ENCODE results near the gene ARHGEF17.
"Not testable (repeated sequence)": the region's sequence is repeated elsewhere in the genome, so short reads cannot be mapped to it uniquely, and the experiment has no call there.

The ARHGEF17 gene

DNA sequence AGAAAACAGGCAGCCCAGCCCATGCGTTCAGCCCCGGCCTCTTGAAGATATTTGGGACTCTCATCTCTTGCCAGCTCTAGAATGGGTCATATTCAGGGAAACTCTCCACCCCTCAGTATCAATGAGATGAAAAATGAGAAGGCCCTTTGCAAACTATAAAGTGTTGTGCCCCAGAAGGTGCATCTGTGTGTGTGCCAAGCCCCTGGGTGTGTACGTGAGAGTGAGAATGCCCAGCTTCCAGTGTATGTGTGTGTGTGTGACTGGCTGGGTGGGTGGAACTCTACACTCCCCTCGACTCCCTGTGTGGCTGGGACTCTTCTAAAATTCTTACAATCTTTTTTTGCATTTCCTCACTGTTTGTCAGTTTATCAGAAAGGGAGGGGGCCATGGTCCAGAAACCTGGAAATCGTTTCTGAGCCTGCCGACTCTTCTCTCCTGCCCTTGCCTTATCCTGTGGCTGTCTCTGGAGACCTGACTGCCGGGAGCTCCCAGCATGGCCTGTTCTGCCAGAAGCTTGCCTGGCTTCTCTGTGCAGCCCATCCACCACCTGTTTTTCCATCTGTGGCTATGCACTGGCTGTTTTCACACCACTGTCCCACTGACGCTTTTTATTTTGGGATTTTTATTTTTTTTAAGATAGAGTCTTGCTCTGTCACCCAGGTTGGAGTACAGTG lies 34.7 kb upstream of the ARHGEF17 start:
- no peak for DNase-seq

DNA sequence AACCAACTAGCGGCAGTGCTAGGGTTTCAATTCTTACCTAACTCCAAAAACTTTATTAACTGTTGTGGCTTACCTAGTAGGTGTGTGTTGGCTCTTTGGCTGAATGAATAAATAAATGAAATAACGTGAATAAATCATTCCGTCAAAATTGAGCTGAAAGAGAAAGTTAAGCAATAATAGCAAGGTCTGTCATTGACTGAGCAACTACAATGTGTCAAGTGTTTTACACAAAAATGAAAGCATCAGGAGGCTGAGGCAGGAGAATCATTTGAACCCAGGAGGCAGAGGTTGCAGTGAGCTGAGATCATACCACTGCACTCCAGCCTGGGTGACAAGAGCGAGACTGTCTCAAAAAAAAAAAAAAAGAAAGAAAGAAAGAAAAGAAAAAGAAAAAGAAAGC lies 33.9 kb upstream of the ARHGEF17 start:
- DNase-seq: not testable (repeated sequence)

DNA sequence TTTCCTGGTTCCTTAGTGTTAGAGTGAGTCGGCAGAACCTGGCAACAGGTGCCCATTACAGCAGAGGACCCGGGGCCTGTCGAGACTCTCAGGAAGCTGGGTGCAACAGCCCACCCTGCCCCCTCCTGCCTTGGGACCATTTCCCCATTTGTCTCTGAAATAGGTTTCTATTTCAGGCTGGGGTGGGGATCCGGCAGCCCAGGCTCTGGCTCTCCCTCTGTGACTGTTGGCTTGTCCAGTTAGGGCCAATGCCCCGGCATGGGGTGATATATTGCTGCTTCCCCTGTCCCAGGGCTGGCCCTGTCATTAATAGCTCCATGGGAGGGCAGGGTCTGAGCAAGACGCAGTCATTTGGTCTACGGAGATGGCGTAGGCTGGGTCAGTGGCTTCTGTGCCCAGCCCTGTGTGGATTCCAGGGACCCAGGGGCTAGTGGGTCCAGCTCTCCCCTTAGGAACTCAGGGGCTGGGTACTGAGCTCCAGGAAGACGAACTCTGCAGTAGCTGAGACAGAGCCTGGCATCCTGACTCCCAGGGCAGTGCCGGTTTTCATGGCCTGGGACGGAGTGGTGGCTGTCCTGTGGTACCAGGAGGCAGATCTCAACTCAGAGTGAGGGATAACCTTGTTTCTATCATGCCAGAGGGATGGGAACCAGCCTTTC lies 33.2 kb upstream of the ARHGEF17 start:
- DNase-seq: no peak

DNA sequence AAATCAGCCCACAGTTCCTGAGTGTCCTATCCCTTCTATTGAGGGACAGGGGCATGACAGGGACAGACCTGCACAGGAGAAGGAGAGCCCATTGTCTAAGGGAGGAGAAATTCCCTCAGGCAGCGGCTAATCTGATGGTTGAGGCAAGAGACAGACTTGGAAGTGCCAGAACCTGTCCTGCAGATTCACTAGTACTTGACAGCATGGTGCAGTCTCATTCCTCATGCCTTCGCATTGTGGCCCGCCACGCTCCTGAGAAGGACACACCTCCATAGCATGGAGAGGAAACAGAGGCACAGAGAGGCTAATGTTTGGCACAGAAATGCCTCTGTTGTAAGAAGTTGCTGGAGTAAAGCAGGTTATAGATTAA lies 32.7 kb upstream of the ARHGEF17 start:
- DNase-seq: no peak

DNA sequence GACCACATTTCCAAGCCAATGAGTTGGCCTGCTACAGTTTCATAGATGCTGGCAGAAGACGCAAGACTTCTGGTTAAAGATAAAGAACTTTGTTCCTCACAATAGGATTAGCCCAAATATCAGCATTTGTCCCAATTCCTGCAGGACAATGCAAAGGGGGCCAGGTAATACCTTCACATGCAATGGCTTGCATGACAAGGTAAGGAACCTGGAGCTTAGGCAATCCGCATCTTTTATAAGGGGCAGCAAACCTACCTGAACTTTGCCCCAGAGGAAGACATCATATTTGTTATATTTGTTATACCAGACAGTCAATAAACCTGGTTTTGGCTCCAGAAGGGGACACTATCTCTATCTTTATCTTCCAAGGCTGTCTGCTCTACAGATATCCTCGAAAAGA lies 30.6 kb upstream of the ARHGEF17 start:
- DNase-seq: no peak

DNA sequence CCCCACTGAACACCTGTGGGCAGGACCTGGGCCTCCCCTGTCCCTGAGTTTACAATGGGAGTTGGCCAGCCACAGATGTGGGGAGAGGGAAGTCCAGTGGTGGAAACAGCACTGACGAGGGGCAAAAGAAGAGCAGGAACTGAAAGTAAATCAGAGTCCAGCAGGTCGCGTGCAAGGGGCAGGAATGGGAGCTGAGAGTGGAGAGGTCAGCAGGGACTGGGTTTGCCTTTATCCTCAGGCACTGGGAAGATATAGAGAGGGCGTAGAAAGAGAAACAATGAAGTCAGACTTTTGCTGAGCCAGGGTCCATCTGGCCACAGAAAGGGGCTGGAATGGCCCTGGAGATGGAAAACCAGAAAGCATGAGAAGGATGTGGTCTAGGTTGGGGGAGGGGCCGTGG lies 27.4 kb upstream of the ARHGEF17 start:
- DNase-seq: no peak

DNA sequence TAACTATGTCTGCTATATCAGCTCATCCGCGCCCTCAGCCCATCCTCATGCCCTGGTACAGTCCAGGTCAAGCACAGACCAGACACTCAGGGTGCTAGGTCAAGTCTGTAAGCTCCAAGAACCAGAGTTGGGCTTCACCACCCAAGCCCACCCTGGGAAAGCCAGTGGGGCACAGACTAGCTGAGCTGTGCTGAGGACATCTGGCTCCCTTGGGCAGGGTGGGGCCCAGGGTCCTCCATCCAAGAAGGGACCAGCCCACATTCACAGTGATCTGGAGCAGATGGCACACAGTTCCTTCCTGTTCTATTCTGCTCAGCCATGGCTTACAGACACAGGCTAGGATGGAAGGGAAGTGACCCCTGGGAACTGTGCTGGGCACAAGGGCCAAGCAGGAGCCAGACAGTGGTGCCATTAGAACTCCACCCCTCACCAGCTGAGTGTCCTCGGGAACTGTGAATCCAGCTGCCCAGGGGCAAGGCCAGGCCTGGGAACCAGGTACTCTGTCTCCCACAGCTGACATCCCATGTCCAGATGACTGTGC lies 26.8 kb upstream of the ARHGEF17 start:
- no peak for DNase-seq

DNA sequence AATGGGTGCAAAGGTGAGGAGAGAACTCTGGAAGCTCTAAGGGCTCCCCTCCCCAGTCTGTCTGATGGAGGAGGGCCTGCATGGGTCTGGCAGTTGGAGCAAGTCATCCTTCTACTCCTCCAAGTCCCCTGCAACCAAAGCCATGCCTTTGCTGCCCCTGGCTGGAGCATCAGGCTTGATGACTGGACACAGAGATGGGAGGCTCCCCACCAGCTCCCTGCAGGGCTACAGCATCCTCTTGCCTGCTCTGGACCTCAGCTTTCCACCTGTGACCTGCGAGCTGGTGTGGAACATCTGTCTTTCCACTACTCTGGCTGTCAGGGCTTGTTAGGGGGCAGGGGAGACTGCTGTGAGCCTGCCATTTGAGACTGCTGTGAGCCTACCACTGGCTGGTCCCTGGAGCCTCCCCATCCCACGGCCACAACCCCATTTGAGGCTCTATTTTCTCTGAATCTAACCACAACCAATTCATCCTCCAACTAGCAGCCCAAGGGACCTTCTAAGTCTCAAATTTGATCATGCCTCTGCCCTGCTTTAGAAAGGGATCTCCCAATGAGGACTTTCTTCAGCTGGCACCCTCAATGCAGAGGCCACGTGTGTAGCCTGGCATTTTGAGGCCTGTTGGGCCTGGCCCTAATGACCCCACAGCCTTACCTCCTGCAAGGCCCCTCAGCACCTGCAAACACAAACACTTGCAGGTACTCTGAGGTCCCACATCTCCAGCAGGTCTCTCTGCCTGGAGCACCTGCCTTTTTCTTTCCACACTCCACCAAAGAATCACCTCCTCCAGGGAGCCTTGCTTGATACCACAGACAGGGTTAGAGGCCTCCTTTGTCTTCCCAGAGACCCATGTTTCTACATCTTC lies 26.0 kb upstream of the ARHGEF17 start:
- no peak for DNase-seq

DNA sequence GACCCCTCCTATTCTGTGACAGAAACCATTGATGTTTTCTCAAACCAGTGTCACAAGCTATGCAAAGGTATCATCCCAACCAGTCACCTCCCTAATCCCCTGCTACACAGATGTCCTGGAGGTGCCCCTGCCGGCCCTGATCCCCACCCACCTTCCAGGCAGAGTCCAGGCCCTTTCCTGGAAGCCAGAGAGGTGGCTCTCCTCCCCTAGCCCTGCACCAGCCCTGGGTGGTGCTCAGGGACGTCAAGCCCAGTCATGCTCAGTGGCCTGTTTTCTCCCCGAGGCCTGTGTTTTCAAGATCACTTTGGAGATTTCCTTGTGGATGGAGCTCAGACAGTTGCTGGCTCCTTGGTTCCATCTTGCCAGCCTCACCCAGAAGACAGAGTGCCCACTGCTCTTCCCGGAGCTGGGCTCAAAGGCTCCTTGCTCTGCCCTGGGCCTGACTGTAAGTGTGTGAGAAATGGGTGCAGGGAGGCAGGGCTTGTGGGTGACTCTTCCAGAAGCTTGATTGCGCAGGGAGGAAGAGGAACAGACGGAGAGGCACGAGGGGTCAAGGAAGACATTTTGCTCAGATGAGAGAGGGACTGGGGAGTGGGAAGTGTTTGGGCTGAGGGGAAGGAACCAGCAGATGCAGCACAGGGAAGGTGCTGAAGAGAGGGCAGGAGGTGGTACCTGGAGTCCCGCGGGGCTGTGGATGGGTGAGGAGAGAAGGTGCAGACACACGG lies 24.6 kb upstream of the ARHGEF17 start:
- DNase-seq: no peak

DNA sequence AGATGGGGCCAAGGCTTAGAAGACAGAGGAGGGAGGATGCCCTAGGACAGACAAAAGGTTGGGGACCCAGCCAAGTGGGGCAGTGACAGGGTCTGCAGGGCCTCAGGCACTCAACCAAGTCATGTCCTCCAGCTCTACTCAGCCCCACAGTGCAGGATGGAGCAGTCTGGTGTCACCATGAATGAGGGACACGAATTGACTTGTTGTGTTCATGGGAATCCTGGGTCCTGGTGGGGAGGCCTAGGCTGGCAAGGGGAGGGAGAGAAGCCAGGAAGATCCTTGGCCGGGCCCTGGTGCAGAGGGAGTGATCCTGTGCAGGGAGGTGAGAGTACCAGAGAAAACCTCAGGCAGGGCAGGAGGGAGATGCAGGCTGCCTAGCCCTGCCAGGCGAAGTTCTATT lies 24.0 kb upstream of the ARHGEF17 start:
- no peak for DNase-seq

DNA sequence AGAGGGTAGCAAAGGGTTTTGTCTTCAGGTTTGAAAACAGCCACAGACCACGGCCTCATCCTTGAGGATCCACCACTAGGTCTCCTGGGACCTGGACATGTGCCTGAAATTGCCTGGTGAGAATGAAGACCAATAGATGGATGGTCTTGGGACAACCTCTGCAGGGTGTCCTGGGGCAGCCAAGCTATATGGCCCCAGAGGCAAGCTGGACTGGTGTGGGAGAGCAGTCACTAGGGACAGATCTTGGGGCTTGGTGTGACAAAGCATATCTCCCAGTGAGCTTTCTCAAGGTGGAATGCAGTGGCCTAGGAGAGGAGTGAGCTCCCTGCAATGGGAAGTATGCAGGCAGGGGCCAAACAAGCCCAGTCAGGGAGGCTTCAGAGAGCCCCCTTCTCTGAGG lies 22.4 kb upstream of the ARHGEF17 start:
- no peak for DNase-seq

DNA sequence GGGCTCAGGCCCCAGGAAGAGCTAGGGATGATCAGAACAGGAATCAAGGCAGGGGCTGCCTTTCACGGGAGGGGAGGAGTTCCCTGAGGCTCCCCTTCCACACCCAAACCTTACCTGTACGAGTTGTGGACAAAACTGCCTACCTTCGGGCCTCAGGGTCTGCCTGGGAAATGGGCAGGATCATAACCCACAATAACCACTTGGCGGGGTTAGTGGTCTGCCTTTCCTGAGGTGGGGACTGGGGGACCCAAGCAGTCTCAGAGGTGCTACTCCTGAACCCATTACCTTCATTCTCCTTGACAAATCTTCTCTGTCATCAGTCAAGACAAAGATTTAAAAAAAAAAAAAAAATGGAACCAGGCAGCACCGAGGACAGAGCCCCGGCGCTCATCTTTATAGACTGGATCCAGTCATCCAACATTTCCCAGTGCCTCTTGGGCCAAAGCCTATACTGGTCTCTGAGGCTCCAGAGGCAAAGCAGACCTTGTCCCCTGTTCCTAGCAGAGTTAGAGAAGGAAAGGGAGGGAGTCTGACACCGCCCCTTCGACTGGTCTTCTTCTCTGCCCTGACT lies 21.8 kb upstream of the ARHGEF17 start:
- no peak for DNase-seq

DNA sequence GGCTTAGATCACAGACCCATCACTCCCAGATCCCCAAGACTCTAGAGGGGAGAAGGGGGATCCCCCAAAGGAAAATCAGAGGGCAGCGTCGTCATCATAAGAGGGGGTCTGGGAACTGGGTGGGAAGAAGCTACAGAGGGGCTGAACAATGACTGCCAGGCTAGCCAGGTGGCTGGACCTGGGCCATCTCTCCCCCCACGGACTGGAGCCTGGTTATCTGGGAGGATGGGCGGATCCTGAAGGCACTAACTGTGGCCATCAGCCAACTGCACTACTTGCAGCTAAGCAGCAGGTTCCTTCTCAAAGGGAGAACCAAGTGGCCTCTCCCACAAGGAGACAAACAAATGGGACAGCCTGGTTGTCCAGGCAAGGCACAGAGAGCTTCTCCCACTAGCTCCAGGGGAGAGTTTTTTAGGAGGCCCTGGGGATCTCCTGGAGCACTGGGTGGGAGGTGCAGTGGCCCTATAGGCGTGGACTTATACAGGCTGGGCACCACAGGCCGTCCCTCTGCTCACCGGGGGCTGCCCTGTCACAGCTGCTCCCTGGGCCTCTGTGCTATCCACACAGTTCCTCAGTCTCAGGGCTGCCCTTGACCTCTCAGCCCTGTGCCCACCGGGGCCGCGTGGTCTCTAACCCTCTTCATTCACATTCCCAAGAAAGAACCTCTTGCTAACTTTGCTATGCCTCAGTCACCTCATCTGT lies 20.5 kb upstream of the ARHGEF17 start:
- DNase-seq: peak; percentile 28

DNA sequence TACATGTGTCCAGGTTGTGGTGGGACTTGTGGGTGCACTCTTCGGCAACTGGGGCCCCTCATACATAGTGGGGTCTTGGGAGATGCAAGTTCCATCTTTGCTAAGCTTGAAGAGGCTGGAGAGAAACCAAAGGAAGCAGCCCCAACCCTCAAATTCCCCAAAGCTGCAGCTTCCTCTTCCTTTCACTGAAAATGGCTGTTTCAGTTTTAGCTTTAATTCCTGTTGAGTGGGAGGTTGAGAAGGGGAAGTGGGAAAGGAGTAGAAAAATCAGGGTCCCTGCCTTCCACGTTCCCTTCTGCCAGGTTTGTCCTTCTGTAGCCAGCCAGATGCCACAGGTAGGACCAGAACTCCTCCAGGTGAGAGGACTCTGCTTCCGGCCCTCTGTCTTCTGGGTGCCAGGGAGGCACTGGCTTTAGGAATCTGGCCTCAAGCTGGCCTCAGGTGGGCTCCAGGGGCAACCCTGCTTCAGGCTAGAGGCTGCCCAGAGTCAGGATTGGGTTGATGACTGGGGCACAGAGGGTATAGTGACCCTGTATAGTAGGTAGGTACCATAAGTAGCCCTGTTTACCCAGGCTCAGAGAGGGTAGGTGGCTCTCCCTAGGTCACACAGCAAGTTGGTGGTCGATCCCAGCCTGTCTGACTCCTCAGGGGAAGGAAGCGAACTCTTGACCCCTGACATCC lies 19.7 kb upstream of the ARHGEF17 start:
- DNase-seq: no peak

DNA sequence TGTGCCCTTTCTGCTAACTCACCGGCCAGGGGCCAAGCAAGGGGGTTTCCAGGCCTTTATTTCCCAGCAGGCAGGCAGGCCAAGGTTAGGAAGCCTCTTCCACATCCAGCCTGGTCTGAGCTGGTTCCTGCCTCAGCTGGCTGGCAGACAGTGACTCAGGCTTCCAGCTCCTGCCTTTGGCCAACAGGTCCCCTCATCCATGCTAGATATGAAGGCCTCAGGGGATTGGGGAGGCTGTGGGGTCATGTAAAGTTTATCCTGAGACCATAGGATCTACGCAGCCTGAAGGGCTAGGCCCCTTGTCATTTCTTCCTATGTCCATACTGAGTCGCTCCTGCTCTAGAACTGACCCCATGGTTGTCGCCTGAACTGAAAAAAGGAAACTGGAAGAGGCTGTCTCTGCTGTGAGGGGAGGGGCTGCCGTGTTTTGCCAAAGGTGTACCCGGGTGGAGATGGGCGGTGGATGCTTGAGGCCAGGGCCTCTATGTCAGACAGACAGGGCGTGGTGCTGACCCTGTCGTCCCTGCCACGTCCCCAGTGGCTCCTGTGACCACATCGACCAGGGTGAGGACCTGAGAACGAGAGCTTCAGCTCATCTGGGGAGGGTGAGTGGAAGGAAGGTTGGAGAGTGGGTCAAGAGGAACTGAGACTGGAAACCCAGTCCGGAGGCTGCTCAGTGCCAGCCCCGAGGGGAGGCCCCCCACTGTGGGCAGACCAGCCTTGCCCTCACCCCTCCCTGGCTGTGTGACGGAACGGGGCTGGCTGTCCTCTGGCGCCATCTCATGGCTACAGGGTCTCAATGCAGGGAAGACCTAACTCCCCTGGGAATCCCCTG lies 19.0 kb upstream of the ARHGEF17 start:
- DNase-seq: peak; percentile 86

DNA sequence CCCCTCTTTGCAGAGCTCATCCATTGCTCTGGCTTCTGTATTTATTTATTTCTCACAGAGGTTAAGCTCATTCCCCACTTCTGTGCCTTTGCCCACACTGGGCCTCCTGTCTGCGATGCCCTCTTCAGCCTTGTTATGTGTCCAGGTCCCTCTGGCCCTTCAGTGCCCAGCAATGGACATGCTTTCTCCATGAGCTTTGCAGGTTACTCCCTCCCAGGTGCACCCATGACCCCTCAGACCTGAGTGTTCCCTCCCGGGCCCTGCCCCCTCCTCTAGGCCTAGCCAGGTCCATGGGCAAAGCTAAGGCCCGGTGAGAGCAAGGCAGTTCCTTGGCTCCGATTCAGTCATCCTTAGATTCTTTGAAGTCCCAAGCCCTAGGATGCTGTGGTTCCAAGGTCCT lies 17.5 kb upstream of the ARHGEF17 start:
- no peak for DNase-seq

DNA sequence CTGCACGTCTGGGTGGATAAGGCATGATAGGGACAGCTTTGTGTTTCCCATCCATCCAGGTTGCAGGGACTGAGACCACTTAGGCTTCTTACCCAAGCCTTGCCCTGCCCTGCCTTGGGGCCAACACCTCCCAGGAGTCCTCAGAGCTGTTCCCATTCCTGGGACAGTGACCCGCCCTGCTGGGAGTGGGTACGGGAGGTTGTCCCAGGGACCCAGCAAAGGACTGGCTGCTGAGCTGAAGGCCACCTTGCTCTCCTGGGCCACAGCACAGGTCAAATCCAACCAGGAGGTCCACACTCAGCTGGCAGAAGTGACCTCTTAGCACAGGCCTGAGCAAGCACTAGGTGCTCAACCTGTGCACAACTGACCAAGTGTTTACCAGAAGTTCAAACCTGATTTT lies 16.9 kb upstream of the ARHGEF17 start:
- DNase-seq: no peak

DNA sequence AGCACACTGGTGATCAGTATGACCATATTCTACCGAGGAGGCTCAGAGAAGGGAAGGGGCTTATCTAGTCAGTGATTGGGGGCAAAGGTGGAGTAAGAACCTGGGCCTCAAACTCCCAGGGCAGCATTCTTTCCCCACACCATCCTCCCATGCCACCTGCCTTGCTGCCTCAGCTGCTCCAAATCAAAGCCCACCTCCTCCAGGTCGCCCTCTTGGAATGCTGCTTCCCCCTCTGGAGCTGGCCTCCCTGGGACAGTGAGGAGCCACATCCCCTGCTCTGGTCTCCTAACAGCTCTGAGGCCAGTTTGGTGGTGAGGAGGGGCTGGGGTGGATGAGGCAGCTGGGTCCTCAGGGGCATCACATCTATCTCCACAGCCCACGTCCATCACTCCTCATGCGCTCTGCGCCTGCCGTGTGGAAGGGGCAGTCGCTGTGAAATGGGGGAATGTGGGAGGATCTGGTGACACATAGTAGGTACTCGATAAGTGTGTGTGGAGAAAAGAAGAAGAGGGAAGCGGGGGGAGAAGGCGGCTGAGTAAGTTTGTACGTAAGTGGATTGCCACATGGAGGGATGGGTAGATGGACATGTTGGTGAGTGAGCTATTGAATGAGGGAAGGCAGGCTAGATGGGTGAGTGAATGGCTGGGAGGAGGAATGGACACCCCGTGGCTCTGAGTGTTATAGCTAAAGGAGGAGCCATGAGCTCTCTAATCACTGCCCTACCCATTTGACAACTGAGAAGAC lies 16.1 kb upstream of the ARHGEF17 start:
- no peak for DNase-seq

DNA sequence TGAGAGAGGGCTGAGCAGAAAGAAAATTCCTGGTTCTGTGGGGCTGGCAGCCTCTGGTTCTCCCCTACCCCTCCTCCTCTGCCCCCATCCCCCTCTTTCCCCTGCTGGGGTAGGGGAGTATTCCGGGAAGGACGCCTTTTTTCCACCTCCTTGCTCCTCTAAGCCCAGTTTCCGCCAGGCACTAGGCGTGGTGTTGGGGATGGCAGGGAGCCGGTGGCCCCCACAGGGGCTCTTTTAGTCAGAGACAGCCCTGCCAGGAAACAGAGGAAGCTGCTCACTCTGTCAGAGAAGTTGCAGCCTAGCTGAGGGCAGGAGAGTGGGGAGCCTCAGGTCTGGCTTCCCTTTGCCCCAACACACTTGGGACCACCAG lies 15.6 kb upstream of the ARHGEF17 start:
- no peak for DNase-seq
